Measurements from ENCODE around the gene WHAMM.

The WHAMM gene

GRCh38 chr15:82843566-82843965 is 34.1 kb downstream of the WHAMM start:
- Mint-ChIP-seq H3K27me3 (peaks cover 16% of the 10 kb centered on the region), H3K4me1 (peaks cover 14% of the 10 kb centered on the region), H3K4me3 (no peak overlapping the region), H3K9me3 (peaks cover 0 to 5% of the 10 kb centered on the region in 2 donors), H3K27ac (no peak overlapping the region)
- DNase-seq (no peak), ATAC-seq (no peak)

GRCh38 chr15:82845686-82846085 is 36.3 kb downstream of the WHAMM start:
- DNase-seq (no peak), ATAC-seq (no peak)
- Mint-ChIP-seq H3K27me3 (peaks cover 16% of the 10 kb centered on the region), H3K4me1 (peaks cover 24% of the 10 kb centered on the region), H3K27ac (no peak overlapping the region), H3K4me3 (no peak overlapping the region), H3K9me3 (peaks cover 0 to 5% of the 10 kb centered on the region in 2 donors)

DNA sequence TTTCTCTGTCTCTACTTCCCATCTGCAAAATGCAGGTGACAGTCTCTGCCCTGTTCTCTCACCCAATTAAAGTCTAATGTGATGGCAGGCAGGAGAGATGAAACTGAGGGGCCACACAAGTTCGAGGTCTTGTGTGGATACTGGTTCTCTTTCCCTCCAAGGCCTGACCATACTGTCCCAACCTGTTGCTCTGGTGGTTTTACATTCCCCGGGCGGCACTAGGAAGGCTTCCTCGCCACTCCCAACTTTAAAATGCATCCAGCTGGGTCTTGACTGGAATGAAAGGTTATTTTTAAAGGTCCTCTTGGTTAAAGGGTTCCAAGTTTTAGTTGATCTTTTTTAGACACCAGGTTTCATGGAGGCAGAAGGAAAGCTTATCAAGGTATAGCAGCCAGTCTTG is 37.2 kb downstream of the WHAMM start:
- H3K4me1 Mint-ChIP-seq: peaks cover 24% of the 10 kb centered on the region
- H3K9me3 Mint-ChIP-seq: peaks cover 0 to 5% of the 10 kb centered on the region in 2 donors
- H3K27me3 Mint-ChIP-seq: peaks cover 16% of the 10 kb centered on the region
- DNase-seq (no peak), ATAC-seq (no peak)
- no peak overlapping the region for H3K27ac Mint-ChIP-seq
- H3K4me3 Mint-ChIP-seq: no peak overlapping the region

GRCh38 chr15:82847703-82848102 is 38.3 kb downstream of the WHAMM start:
- H3K4me3 Mint-ChIP-seq: no peak overlapping the region
- peaks cover 0 to 2% of the 10 kb centered on the region in 2 donors for H3K9me3 Mint-ChIP-seq
- no peak overlapping the region for H3K27ac Mint-ChIP-seq
- peaks cover 26% of the 10 kb centered on the region for H3K4me1 Mint-ChIP-seq
- peaks cover 16% of the 10 kb centered on the region for H3K27me3 Mint-ChIP-seq
- ATAC-seq (no peak), DNase-seq (no peak)

DNA sequence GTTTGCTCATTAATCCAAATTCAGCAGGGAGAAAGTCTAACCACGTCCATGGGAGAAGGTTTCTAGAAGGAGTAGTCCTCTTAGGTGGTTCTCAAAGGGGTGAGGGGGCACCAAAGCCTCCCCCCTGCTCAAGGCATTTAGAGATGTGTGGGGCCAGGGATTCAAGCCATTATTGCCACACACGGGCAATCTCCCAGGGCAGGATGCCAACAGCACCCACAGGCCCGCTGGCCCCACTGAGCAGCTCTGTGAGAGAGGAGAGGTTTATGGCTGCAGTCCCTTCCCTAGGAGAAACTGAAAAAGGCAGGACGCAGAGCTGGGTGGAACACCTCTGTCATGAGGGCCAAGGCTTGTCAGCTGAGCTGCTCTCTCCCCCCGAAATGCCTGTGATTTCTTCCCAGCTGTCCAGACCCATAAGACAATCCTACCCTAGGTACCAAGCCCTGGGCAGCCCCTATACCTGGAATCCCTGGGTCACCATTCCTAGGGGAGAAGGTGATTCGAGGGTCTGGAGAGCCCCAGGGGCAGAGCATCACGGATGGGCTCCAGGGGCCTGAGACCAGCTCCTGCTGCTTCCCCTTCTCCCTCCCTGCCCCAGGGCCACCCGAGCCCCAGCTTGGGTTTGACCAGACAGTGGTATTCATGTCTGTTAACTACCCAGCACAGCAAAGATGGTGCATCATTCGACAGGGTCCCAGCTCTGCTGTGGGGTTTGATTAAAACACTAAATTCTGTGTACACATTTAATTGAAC is 39.0 kb downstream of the WHAMM start:
- Mint-ChIP-seq H3K4me3 (no peak overlapping the region), H3K27ac (no peak overlapping the region), H3K27me3 (peaks cover 16% of the 10 kb centered on the region), H3K9me3 (no peaks in the 10 kb centered on the region), H3K4me1 (peaks cover 33% of the 10 kb centered on the region)
- ATAC-seq (no peak), DNase-seq (no peak)

DNA sequence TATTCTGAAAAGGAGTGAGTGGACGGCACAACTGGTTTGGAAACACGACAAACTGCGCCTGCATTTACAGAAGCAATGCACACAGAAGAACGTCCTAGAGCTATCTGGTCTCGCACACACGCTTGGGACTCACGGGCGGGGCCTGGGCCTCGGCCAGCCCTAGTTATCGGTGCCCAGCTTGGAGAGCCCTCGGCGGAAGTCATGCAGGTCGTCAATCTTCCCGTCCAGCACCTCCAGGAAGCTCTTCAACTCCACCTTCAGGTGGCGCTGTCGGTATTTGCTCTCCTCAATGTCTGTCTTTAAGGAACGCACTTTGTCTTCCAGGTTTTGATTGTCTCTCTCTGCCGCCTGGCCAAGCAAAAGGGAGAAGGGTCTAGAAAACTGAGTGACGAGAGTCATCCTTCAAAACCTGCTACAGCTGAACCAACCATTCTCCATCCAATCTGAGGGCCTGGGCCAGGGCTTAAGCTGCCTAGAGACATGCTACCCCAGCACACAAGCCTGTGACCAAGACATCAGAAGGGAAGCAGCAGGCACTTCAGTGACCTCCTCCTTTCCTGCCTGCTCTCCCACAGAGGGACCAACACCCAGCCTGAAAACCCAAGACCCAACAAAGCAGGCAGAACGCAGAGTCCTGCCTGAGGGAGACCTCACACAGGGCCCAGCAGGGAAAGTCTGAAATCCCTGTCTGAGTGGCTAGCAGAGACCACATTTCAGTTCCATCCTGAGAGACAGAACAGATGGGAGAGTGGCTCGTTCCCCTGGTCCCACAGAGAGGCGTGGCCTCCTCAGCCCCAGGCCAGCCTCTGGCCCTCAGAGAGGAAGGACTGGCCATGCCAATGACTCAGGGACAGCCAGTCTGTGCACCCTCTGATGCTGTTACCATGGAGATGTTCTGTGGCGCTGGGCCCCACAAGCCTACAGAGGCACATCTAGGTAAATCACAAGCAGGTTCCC is 40.4 kb downstream of the WHAMM start:
- Mint-ChIP-seq H3K27me3 (peaks cover 7% of the 10 kb centered on the region), H3K4me3 (no peak overlapping the region), H3K27ac (peak overlapping the region in 1 of 2 donors; percentile 9), H3K4me1 (peaks cover 30% of the 10 kb centered on the region), H3K9me3 (no peaks in the 10 kb centered on the region)
- ATAC-seq (peak; percentile 73), DNase-seq (peak; percentile 47 to 63)

DNA sequence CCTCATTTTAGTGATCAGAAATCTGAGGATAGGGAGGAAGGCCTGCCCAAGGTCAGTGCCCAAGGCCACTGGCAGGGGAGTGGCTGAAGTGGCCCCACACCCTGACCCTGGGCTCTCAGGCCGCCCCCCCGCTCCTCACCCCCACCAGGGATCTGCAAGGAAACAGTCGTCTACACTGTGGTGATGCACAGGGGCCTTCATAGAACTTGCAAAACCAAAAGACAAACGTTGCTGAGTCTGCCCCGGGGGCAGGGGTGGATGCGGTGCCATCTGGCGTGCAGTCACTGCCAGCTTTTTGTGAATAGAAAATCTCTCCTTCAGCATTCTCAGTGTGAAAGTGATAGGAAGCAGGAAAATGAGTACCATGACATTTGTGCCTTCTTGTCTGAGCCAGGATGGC is 41.3 kb downstream of the WHAMM start:
- Mint-ChIP-seq H3K27ac (no peak overlapping the region), H3K27me3 (no peaks in the 10 kb centered on the region), H3K4me1 (peaks cover 28% of the 10 kb centered on the region), H3K9me3 (no peaks in the 10 kb centered on the region), H3K4me3 (no peak overlapping the region)
- no peak for ATAC-seq
- DNase-seq: no peak

- Mint-ChIP-seq H3K4me1 (peaks cover 32% of the 10 kb centered on the region), H3K27me3 (no peaks in the 10 kb centered on the region), H3K27ac (no peak overlapping the region), H3K9me3 (no peaks in the 10 kb centered on the region), H3K4me3 (no peak overlapping the region)
- DNase-seq: no peak
- no peak for ATAC-seq
Observed at GRCh38 chr15:82851306-82851850, 42.0 kb downstream of the WHAMM start.

DNA sequence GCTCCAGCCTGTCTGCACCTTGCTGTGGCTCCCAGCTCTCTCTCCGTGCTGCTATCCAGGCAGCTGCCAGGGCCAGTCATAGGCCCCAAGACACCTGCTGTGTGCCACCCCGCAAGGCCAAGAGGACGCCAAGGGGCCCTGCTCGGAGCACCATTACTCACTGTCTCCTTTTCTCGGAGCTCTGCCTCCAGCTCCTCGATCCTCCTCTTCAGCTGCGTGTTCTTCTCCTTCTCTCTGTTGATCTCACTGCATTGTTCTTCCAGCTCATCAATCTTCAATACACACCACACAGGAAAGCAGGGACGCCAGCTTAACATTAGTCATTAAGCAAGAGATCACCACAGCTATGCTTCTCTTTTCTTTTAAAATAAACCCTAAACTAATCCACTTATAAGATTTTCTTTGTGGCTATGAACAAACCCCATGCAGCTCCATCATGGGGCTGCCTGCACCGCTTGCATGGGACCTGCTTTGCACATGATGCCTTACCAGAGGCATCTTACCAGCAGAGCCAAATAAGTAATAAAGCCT is 42.6 kb downstream of the WHAMM start:
- Mint-ChIP-seq H3K27me3 (no peaks in the 10 kb centered on the region), H3K9me3 (no peaks in the 10 kb centered on the region), H3K27ac (peak overlapping the region in 1 of 2 donors; percentile 4), H3K4me3 (no peak overlapping the region), H3K4me1 (peaks cover 32% of the 10 kb centered on the region)
- ATAC-seq (no peak), DNase-seq (no peak)

DNA sequence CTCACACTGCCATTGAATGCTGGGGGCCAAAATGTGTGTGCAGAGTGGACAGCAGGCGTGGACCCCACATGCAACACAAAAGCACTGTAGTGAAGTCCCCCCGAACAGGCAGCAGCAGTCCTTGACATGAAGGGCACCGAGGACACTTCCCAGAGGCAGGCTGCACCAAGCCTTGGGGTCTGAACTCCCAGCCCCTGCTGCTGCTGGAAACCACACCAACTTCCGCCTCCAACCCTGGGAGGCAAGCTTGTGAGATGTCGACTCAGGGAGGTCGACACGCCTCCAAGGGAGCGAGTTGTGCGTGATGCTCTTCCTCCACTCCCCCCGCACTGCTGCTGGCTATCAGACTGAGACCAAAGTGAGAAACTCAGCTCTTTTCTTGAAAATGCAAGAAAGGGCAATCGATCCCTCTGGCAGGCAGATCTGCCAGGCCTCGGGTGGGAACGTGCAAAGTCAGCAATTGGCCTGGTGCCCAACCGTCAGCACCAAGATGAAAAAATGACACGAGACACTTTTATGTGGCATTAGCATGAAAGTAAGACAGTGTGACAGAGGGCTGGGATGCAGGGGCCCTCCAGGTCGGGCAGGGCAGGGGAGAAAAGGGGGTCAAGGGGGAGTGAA is 43.6 kb downstream of the WHAMM start:
- peak overlapping the region in 1 of 2 donors; percentile 41 for H3K4me3 Mint-ChIP-seq
- ATAC-seq: no peak
- H3K27ac Mint-ChIP-seq: no peak overlapping the region
- H3K27me3 Mint-ChIP-seq: no peaks in the 10 kb centered on the region
- H3K4me1 Mint-ChIP-seq: peaks cover 32% of the 10 kb centered on the region
- no peak for DNase-seq
- H3K9me3 Mint-ChIP-seq: no peaks in the 10 kb centered on the region

DNA sequence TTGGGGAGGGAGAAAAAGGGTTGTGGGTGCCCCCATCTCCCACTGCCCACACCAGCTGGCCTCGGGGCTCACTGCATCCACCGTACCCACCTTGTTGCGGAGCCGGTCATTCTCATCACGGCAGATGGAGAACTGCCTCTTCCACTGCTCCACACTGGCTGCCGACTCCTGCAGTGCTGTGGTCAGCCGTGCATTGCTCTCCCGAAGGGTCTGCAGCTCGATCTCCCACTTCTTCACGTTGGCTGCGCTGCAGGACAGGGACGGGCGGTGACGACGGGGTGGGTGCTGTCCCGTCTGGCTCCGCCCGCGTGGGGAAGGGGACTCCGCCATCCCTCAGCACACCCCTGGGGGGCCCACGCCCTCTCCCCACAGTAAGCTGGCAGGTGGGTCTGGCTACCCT is 45.1 kb downstream of the WHAMM start:
- ATAC-seq: peak; percentile 53
- Mint-ChIP-seq H3K27me3 (no peaks in the 10 kb centered on the region), H3K4me1 (peaks cover 28% of the 10 kb centered on the region), H3K4me3 (no peak overlapping the region), H3K27ac (no peak overlapping the region), H3K9me3 (no peaks in the 10 kb centered on the region)
- DNase-seq: no peak

DNA sequence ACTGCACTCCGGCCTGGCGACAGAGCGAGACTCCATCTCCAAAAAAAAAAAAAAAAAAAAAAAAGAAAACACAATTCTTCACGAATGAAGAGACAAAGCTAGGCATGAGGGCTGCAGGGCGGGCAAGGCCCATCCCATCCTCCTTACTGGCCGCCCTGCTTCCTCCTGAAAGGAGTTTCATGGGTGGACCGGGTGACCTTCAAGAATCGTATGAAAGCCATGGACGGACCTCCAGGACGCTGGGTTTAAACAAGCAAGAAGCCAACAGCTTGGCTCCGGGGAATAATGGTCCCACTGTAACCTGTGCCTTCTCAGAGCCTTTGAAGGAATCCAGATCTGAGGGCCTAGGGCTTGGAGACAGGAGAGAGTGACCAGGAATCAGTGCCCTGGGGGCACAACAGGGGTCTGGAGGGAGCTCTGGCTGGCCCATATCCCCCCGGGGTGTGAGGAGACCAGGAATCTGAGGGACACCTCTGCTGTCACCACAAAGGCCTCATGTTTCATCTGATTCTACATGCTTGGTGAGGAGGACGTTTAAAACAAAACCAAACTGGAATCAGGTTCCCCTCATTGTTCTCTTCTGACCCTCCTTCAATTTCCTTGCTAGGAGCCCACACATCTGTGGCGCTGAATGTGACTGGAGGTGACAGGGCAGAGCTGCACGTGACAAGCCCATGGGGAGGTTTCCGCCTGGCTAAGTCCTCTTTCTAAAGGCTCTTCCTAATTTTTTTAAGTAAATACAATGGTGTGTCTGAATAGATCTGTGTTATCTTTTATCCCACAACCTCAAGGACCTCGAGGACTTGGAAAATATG is 46.1 kb downstream of the WHAMM start:
- H3K4me3 Mint-ChIP-seq: peak overlapping the region in 1 of 2 donors; percentile 4
- DNase-seq (no peak), ATAC-seq (no peak)
- H3K27ac Mint-ChIP-seq: no peak overlapping the region
- no peaks in the 10 kb centered on the region for H3K9me3 Mint-ChIP-seq
- H3K27me3 Mint-ChIP-seq: no peaks in the 10 kb centered on the region
- H3K4me1 Mint-ChIP-seq: peaks cover 23% of the 10 kb centered on the region

- ATAC-seq (no peak), DNase-seq (no peak)
- no peaks in the 10 kb centered on the region for H3K9me3 Mint-ChIP-seq
- peak overlapping the region in 1 of 2 donors; percentile 61 for H3K27ac Mint-ChIP-seq
- no peaks in the 10 kb centered on the region for H3K27me3 Mint-ChIP-seq
- H3K4me3 Mint-ChIP-seq: no peak overlapping the region
- peaks cover 28% of the 10 kb centered on the region for H3K4me1 Mint-ChIP-seq
Observed at GRCh38 chr15:82856397-82857170, 47.2 kb downstream of the WHAMM start.

DNA sequence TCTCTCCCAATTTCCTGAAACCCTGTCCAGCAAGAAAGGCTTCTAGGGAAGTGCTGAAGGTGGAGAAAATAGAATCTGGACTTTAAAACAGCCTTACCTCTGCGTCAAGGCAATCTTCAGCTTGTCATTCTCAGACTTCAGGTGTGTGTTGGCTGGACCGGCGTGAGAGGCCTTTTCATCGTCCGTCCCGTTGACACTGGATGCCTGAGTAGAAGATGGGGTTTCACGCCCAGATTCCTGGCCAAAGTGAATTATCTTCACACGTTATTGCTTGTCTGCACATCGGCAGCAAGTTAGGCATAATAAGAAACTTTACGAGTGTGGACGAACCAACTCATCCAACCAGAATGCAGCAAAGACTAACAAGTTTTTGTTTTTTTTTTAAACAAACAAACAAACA is 49.5 kb downstream of the WHAMM start:
- Mint-ChIP-seq H3K4me3 (no peak overlapping the region), H3K27ac (no peak overlapping the region), H3K9me3 (no peaks in the 10 kb centered on the region), H3K4me1 (peaks cover 13% of the 10 kb centered on the region), H3K27me3 (no peaks in the 10 kb centered on the region)
- DNase-seq: no peak
- ATAC-seq: no peak

Data from stimulated activated naive CD8-positive, alpha-beta T cell treated with anti-CD3 and anti-CD28 coated beads, Interleukin-15, amount 100 ng/mL, for 72 hours (primary cell).